ACHN (cell line): ENCODE results near the gene GADD45G.

Experiments
- DNase-seq: peaks from one replicate; pipeline ENCODE4 v3.0.0-alpha.2; 2015
- in situ Hi-C: cut with HindIII; loops from 2 replicates; pipeline ENCODE4 v1.10.0; 2017; ENCODE audit warnings: low sequenced_read_pairs, low pct_ligation_motif_present, low pct_unique_long_range_greater_than_20kb

Gene GADD45G, protein sequence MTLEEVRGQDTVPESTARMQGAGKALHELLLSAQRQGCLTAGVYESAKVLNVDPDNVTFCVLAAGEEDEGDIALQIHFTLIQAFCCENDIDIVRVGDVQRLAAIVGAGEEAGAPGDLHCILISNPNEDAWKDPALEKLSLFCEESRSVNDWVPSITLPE

DNA sequence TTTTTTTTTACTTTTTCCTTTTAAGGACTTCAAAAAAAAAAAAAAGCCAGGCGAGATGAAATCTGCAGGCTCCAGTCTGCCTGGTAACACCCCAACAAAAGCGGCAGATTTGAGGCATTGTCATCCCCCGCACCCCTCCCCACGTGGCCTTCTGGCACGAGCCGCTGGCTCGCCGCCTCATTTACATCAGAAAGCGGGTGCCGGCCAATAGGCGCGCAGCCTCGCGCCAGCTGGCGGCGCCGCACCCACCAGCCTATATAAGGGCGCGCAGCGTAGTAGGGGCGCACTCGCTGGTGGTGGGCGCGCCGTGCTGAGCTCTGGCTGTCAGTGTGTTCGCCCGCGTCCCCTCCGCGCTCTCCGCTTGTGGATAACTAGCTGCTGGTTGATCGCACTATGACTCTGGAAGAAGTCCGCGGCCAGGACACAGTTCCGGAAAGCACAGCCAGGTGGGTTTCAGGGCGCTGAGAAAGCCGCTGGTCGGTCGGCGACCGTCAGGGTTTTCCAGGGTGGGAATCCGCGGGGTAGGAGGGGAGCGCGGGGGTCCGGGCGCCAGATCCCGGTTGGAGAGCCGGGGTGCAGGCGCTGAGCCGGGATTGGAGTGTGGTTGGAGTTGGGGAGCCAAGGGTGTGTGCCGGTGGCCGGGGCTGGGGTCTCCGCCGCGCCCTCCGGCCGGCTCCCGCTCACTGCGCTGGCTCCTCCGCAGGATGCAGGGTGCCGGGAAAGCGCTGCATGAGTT, at the start of gene GADD45G:
GADD45G (plus strand) TSS at position 284 of the 736 bp plus-strand sequence; CDS start at position 394, 110 bp downstream.
- in situ Hi-C loops = no loop called here
- peak; percentile 77 for DNase-seq

DNA sequence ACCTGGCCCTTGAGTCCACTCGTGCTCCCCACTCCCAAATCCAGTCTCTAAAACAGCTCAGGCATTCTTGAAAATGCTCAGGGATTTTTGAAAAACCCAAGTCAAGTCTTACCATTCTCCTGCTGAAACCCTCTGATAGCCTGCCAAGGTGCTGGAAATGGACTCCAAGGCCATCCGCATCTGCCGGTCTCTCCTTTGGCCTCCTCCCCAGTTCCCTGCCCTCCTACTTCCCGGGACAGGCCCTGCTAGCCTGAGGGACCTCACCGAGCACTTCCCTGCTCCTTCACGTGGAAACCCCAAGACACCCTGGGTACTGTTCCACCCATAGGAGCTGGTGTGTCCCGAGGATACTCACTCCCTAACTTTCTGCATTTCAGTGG, 49.8 kb upstream of the GADD45G start:
- in situ Hi-C loops = loop anchor here (25.0 kb wide), 1 partner anchor 168 kb away; no protein-coding TSS in a partner anchor
- DNase-seq = no peak

DNA sequence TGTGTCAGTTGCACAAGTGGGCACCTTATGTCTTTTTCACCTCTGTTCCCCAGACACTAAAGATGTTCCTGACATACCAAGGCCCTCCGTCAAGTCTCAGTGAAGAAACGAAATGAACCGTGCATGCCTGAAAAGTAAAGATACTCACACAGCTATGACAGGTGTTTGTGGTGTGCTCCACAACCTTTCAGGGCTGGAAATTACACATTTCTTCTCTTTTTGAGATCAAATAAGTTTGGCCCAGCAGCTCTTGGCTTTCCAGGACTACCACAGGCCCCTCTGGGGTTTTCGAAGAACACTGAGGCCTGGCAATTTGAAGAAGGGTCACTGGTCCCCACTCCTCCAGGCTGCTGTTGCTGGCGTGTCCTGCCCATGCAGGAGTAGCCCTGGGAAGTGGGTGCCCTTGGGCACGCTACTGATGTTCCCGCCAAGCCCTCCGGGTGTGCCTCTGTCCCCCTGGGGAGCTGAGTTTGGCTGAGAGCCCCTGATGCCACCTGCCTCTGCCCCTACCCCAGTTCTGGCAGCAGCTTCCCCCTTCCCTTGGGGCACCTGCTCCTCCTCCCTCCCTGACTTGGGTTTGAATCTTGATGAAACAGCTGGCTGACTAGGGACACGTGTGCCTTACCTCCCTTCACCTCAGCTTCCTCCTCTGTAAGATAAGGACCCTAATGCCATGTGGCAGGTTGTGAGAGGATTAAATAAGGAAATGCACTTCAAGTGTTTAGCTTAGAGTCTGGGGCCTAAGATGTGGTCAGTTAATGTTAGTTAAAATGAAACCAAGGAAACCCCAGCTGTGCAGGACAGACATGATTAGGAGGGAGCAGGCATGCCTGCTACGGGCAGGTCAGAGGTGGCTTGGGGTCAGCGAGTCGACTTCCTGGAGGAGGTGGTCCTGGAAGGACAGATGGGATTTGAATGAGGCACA, 49.1 kb upstream of the GADD45G start:
- peak; percentile 42 for DNase-seq
- in situ Hi-C loops = loop anchor here (25.0 kb wide), 1 partner anchor 168 kb away; no protein-coding TSS in a partner anchor

DNA sequence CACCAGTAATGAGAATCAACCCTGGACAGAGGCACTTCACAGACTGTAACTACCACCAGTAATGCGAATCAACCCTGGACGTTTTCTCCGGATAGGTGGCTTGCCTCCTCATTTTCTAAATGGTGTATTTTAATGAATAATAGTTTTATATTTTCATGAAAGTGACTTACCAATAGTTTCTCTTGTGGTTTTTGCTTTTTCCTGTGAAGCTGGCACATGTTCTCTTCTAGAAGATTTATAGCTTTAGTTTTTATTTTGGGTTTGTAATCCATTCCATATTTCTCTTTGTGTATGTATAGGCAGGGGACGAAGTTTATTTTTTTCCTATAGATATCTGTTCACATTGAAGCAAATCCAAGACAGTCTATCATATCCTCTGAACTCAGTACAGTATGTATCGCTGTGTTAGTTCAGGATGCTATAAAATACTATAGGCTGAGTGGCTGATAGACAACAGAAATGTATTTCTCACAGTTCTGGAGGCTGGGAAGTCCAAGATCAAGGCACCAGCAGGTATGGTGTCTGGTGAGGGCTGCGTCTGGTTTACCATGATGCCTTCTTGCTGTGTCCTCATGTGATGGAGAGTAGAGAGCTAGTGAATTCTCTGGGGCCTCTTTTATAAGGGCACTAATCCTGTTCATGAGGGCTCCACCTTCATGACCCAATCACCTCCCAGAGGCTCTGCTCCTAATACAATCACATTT, 46.5 kb upstream of the GADD45G start:
- in situ Hi-C loops = loop anchor here (25.0 kb wide), 1 partner anchor 171 kb away; no protein-coding TSS in a partner anchor
- DNase-seq = no peak

DNA sequence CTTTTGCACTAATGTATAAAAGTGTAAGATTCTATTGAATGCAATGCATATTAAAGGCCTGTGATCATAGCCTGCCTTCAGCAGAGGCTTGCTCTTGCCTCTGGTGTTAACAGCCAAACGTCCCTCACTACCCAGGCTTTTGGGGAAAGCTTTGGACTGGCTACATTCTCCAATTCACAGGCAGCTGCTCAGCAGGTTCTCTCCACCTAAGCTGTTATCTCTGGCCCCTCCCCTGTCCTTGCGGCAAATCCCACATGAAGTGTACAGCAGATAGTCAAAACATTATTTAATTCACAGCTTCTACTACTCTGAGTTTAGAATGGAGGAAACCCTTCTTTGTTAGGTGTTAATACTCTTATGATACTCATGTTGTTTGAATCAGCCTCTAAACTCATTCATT, 45.9 kb upstream of the GADD45G start:
- in situ Hi-C loops = loop anchor here (25.0 kb wide), 1 partner anchor 172 kb away; no protein-coding TSS in a partner anchor
- no peak for DNase-seq

DNA sequence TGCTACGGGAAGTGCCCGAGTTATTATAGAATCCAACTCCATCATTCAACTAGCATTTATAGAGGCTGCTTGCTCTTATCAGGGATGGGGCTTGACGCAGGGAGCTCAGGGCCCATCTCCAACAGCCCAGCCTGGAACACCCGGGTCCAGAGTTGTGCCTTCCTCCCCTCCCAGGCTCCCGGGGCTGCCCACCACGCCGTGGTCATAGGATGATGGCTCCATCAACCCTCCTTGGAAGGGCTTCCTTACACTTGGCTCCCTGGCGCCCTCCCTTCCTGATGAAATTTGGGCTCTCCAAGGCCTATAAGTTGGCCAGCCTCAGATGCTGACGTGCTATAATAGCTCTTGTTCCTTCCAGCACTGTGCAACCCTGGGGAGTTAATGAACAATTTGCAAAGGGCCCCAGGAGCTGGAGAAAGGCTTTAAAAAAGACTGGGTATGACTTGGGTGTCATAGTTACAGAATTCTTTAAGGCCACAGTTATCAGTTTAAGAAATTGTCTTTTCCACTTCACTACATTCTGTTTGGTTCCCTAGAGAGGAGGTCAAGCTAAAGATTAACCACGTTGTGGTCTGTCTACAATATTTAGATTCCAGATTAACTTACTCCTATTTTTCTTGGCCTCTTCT, 42.5 kb upstream of the GADD45G start:
- in situ Hi-C loops = loop anchor here (25.0 kb wide), 1 partner anchor 175 kb away; no protein-coding TSS in a partner anchor
- peak; percentile 97 for DNase-seq

DNA sequence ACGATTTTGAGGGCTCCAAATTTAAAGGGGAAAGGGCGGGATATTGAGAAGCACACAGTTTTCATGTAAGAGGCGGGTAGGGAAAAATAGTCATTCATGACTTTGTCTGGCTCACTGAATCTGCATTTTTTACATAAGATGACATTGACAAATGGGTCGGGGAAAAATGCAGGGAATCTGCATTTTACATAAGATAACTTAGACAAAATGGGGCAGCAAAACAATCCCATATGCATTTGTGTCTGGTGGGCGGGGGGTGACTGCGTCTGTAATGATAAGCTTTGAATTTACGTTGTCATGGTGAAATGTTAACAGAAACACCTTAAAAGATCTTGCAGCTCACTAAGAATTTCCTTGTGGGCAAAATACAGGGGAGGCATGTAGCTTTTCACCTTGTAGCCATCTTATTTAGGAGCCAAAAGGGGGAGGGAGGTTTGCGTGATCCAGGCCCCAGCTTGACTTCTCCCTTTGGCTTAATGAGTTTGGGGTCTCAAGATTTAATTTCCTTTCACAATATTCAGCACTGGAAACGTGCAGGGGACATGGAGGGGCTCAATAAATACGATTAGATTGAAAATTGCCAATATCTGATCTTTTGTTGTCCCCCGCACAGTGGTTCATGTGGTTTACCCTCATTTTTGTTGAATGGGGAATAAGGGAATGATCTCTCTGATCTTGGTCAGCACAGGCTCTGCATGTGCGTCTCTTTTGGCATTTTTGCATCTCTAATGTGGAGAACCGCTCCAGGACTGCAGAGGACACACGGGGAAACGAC, 41.1 kb upstream of the GADD45G start:
- in situ Hi-C loops = loop anchor here (25.0 kb wide), 1 partner anchor 176 kb away; no protein-coding TSS in a partner anchor
- DNase-seq = no peak

DNA sequence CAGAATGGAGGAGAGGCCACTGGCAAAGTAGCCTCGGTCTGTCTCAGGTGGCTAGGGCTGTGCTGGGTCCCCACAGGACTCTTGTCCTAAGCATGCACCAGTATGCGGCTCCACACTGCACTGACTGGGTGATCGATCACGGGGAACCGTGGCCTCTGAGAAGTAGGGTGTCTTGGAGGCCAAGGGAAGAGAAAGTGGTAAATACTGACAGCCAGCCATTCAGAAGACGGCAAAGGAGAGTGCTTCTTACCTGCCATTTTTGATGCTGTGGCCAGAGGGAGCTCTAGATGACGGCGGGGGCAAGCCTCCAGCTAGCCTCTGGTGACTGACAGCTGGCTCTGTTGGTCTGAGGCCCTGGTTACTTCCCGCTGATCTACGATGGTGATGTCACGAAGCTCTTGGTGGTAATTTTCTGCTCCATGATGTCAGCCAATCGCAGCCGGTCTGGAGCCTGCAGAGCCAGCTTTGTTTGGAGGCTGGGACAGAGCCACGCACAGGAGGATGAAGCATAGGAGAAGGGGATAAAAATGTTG, 40.4 kb upstream of the GADD45G start:
- in situ Hi-C loops = loop anchor here (25.0 kb wide), 1 partner anchor 177 kb away; no protein-coding TSS in a partner anchor
- DNase-seq = peak; percentile 91

DNA sequence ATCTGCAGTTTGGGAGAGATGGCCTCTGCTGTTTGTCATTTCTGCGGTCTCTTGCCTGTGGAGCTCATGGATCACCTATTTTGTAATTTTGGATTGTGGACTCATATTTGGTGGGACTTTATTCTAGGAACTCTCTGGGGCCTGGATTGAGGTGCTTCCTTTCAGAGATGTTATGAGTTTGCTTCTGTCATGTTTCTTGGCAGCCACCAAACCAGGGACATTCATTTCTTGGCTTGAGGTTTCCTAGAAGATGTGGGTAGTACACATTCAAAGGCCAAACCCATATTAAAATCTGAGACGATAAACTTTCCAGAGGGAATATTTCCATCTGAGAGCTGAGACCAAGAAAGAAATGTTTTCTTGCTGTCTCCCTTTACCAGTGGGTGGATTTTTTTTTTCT, 37.2 kb upstream of the GADD45G start:
- DNase-seq = no peak
- in situ Hi-C loops = loop anchor here (25.0 kb wide), 1 partner anchor 180 kb away; no protein-coding TSS in a partner anchor

DNA sequence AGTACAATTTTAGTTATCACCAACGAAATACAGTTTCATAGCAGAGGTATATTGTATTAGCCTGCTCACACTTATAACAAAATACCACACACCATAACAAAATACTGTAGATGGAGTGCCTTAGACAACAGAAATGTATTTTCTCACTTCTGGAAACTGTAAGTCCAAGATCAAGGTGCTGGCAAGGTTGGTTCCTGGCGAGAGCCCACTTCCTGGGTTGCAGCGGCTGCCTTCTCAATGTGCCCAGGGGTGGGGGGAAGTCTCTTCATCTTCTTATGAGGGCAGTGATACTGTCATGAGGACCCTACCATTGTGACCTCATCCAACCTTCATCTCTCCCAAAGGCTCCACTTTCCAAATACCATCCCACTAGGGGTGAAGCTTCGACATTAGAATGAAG, 30.5 kb upstream of the GADD45G start:
- no peak for DNase-seq
- in situ Hi-C loops = loop anchor here (25.0 kb wide), 1 partner anchor 187 kb away; no protein-coding TSS in a partner anchor

DNA sequence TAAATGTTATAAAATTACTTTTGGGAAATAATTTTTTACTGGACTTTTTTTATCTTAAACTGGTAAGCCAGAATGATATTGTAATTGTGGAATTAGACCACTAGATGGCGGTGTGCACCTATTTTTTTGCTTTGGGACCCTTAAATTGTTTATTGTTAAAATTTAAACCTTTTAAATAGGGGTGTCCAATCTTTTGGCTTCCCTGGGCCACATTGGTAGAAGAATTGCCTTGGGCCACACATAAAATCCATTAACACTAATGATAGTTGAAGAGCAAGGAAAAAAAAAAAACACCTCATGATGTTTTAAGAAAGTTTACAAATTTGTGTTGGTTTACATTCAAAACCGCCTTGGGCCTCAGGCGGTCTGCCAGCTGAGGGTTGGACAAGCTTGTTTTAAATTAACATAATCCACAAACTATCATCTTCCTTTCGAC, 28.4 kb upstream of the GADD45G start:
- in situ Hi-C loops = no loop called here
- peak; percentile 39 for DNase-seq

DNA sequence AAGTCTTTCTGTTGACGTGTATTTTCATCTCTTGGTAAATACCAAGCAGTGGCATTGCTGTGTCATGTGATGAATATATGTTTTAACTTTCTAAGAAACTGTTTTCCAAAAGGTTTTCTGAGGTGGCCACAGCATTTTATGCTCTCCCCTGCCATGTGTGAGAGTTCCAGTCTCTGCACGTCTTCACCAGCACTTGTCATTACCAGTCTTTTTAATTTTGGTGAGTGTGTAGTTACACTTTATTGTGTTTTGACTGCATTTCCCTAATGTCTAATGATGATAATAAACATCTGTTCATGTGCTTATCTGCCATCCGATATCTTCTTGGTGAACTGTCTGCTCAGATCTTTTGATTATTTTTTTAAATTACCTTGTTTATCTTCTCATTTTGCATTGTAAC, 27.4 kb upstream of the GADD45G start:
- in situ Hi-C loops = no loop called here
- no peak for DNase-seq

DNA sequence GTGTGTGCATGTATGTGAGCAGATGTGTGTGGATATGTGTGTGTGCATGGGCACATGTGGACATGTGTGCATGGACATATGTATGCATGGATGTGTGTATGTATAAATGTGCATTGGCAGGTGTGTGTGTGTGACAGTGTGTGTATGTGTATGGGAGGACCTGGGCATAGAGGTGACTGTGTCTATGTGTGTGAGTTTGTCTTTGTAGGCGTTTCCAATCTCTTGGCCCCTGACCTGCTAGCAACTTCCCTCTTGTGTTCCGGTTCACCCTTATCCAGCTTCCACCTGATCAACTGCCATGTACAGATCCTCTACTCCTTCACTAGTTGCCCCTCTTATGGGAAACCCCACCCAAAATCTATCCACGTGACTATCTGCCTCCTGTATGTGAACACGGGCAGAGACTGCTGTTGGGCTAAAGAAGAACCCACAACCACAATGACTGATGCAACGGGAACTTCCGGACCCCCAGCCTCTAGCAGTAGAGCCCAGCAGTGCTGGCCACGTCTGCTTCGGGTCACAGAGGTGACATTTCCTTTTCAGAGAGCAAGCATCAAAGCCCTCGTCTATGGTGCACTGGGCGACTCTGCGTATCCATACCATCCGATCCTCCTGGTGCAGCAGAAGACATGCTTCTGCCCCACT, 24.9 kb upstream of the GADD45G start:
- no peak for DNase-seq
- in situ Hi-C loops = no loop called here

DNA sequence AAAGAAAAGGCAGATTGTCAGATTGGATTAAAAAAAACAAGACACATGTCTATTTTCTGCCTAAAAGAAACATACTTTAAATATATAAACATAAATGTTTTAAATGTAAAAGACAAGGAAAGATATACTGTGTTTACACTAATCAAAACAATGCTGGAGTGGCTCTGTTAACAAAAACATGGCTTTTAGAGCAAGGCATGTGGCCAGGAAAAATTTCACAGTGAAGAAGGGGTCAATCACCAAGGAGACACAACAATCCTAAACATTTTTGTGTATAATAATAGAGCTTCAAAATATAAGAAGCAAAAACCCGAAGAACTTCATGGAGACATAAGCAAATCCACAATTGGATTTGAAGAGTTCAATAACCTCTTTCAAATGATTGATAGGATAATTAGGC, 18.5 kb upstream of the GADD45G start:
- in situ Hi-C loops = no loop called here
- no peak for DNase-seq

DNA sequence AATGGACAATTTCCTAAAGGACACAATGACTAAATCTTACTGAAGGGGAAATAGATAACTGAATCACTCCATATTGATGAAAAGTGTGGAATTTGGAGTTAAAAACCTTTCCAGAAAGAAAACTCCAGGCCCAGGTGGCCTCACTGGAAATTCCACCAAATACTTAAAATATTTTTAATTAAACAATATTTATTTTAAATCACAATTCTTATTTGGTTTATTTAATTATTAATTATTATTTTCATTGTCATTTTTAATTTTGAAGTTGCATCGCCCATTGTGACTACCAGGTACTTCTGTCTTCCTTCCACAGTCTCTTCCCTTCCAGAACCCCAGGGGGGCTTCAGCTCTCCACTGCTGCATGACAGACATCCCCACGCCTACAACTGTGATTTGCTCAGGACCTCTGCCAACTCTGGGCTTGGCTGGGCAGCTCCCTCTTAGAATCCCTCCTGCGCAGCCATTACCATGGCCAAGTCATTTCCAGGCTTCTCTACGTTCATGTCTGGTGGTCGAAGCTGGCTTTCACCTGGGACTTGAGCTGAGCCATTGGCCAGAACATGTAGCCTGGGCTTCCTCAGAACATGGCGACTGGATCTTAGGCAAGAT, 16.4 kb upstream of the GADD45G start:
- no peak for DNase-seq
- in situ Hi-C loops = no loop called here

DNA sequence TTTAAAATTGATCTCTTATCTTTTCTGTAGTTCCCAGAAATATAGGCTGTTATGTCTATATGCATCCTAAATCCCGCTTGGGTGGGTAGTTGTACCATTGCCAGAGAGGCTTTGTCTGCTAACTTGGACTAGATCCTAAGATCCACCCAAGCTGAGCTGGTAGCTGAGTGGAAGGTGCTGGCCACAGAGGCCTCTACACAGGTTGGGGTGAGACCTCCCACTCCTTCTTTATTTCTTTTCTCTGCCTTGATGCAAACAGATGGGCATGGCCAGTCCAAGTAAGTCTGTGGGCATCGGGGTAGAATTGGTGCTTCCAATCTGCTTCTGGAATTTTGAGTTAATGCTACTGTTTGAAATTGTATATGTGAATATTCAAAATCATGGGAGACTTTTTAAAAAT, 14.4 kb upstream of the GADD45G start:
- DNase-seq = no peak
- in situ Hi-C loops = no loop called here
